NCI-H2171 (cell line): ENCODE results near the gene ZZZ3.
A peak's percentile ranks its signal among the peaks of the same experiment; 100 is the strongest.
"Not testable (repeated sequence)": the region's sequence is repeated elsewhere in the genome, so short reads cannot be mapped to it uniquely, and the experiment has no call there.

Source experiments
- DNase-seq: peaks from one replicate; lab custom pipeline; 2025; lab: John Stamatoyannopoulos, UW

Gene ZZZ3

GRCh38 chr1:77682460-77683159, at the start of gene ZZZ3:
TSS of gene ZZZ3 (minus strand) at chr1:77682658. CDS start at chr1:77633354, 49,304 bp downstream.
- peak; percentile 93 for DNase-seq

GRCh38 chr1:77732090-77732489, 49.6 kb upstream of the ZZZ3 start:
- DNase-seq = no peak

- no peak for DNase-seq
Measured at GRCh38 chr1:77725706-77726105, 43.2 kb upstream of the ZZZ3 start.

- no peak for DNase-seq
Measured at GRCh38 chr1:77718181-77718580, 35.7 kb upstream of the ZZZ3 start.

GRCh38 chr1:77716065-77716464, 33.6 kb upstream of the ZZZ3 start:
- DNase-seq = no peak

GRCh38 chr1:77709727-77710126, 27.3 kb upstream of the ZZZ3 start:
- DNase-seq = no peak

GRCh38 chr1:77706321-77706720, 23.9 kb upstream of the ZZZ3 start:
- DNase-seq = no peak

- DNase-seq = no peak
Measured at GRCh38 chr1:77704736-77705135, 22.3 kb upstream of the ZZZ3 start.

- not testable (repeated sequence) for DNase-seq
Measured at GRCh38 chr1:77699673-77700072, 17.2 kb upstream of the ZZZ3 start.

GRCh38 chr1:77697441-77697840, 15.0 kb upstream of the ZZZ3 start:
- no peak for DNase-seq

- DNase-seq = no peak
Measured at GRCh38 chr1:77688939-77689338, 6.5 kb upstream of the ZZZ3 start.

- DNase-seq = no peak
Measured at GRCh38 chr1:77687519-77687906, 5.1 kb upstream of the ZZZ3 start.

GRCh38 chr1:77686796-77687518, 4.5 kb upstream of the ZZZ3 start:
- no peak for DNase-seq

GRCh38 chr1:77683160-77684148, 996 bp upstream of the ZZZ3 start:
- DNase-seq = peak; percentile 89

- no peak for DNase-seq
Measured at GRCh38 chr1:77680173-77680572, 2.3 kb downstream of the ZZZ3 start.

- DNase-seq = no peak
Measured at GRCh38 chr1:77678660-77679610, 3.5 kb downstream of the ZZZ3 start.

- DNase-seq = not testable (repeated sequence)
Measured at GRCh38 chr1:77674807-77675206, 7.7 kb downstream of the ZZZ3 start.

- no peak for DNase-seq
Measured at GRCh38 chr1:77673716-77674355, 8.6 kb downstream of the ZZZ3 start.

GRCh38 chr1:77673030-77673429, 9.4 kb downstream of the ZZZ3 start:
- no peak for DNase-seq

- no peak for DNase-seq
Measured at GRCh38 chr1:77672374-77672773, 10.1 kb downstream of the ZZZ3 start.

GRCh38 chr1:77671836-77672235, 10.6 kb downstream of the ZZZ3 start:
- no peak for DNase-seq
